HG02610 (cell line): Measurements from ENCODE around the gene MMP24.

Source experiments
- ATAC-seq: cut with Tn5 transposase; IDR thresholded peaks from one replicate; pipeline ENCODE4 v1.9.1; 2021; ENCODE audit warnings: mild to moderate bottlenecking, moderate library complexity; ENCODE audit not compliant: unreplicated experiment

The MMP24 gene

DNA sequence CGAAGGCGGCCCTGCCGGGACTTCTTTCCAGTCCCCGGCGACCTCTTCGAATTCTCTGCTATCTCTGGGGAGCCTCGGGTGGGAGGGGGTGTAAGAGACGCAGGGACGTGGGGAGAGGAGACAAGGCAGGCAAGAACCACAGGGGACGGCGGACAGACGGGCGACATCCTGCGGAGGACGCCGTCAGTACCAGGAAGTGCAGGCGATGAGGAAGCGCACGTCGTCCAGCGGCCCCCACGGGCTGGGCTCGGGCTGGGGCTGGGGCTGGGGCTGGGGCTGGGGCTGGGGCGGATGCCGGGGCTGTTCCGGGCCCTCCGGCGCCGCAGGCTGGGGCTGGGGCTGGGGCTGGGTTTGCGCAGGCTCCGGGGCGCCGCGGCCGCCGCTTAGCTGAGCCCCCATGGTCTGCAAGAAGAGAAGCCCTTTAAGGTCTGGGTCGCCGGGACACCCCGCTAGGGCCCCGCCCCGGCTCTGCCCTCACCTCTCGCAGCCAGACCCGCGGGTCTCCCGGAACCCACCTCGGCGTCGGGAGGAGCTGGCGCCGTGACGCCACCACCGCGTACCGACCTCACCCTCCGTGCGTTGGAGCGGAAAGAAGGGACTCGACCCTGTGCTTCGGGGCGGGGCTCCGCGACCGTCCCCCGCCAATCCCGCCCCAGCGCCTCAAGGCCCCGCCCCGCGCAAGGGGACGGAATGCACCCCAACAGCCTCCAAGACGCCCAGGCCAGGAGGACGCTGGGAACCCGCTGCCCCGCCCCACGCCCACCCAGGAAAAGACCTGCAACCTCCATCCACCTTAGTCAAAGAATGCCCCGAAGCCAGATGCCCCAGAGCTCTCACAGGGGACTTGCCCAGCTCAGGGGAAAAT is 51.3 kb downstream of the MMP24 start, which contains the start of gene MMP24OS:
MMP24OS (minus strand) TSS at position 592 of the 865 bp plus-strand sequence; CDS start at position 399, 193 bp downstream.
- ATAC-seq: peak; percentile 81

DNA sequence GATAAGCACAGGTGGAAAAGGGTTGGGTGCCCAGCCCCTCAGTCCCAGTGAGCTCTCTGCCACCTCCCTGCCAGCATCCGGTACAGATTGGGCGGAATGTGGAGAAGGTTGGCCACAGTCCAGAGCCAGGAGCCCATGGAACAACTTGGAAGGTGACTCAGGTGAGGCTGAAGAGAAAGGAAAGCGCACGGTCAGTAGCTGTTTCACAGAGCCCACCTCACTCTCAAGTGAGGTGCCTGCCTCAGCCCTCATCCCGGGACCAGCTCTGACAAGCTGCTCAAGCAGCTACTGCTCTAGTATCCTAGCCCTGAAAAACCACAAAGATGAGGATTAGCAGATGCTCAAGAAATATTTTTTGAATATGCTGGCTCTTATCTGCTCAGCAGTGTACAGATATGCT is 52.5 kb downstream of the MMP24 start:
- ATAC-seq: no peak

DNA sequence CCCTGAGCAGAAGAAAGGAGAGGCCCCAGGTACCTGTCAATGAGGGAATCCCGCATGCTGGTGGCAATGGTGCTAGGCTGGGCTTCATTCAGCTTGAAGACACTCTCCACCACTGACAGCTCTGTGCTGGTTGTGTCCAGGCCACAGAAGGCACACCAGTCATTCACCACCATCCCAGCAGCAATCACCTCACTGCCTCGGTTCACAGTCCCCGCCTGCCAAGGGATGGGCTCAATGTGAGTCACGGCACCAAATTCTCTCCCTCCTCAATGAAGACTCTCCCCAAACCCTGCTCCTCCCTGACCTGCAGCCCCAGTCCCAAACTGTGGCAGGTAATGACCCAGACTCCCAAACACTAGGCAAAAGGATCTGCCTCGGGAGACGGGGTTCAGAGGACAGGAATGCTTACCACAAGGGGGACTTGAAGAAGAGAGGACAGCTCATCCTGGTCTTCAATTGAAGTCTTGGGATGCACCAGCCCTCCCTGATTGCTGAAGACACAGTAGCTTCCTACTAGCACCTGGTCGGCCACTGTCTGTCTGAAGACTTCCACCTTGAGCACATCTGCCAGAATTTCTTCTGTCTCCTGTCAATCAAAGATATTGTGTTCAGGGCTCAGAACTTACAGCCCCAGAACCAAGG is 53.2 kb downstream of the MMP24 start:
- ATAC-seq: no peak

DNA sequence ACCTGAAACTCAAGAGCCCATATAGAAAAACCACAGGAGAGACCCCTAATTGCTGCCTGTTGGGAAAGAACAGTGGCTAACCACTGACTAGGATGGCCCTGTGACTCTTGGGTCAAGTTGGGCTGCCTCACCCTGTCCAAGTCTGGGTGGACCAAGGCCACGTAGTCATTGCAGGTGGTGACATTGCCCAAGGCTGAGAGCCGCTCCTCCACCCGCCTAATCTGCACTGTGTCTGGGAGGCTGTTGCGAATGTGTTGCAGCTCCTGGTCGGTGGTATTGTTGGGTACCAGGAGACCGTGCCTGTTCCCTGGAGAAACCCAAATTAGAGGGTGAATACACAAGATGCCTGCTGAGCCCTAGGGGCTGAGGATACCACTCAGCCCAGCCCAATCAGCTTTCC is 54.0 kb downstream of the MMP24 start:
- ATAC-seq: no peak

DNA sequence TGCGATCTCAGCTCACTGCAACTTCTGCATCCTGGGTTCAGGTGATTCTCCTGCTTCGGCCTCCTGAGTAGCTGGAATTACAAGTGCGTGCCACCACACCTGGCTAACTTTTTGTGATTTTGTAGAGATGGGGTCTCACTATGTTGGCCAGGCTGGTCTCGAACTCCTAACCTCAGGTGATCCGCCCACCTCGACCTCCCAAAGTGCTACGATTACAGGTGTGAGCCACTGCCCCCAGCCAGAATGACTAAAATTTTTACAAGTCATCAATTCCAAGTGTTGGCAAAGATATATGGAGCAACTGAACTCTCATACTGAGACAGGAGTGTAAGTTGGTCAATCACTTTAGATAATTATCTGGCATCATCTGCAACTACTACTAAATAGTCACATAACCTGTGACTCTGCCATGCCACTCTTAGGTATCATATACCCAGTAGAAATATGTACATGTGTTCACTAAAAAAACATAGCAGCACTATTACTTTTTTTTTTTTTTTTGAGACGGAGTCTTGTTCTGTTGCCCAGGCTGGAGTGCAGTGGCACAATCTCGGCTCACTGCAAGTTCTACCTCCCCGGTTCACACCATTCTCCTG is 55.1 kb downstream of the MMP24 start:
- ATAC-seq: no peak

DNA sequence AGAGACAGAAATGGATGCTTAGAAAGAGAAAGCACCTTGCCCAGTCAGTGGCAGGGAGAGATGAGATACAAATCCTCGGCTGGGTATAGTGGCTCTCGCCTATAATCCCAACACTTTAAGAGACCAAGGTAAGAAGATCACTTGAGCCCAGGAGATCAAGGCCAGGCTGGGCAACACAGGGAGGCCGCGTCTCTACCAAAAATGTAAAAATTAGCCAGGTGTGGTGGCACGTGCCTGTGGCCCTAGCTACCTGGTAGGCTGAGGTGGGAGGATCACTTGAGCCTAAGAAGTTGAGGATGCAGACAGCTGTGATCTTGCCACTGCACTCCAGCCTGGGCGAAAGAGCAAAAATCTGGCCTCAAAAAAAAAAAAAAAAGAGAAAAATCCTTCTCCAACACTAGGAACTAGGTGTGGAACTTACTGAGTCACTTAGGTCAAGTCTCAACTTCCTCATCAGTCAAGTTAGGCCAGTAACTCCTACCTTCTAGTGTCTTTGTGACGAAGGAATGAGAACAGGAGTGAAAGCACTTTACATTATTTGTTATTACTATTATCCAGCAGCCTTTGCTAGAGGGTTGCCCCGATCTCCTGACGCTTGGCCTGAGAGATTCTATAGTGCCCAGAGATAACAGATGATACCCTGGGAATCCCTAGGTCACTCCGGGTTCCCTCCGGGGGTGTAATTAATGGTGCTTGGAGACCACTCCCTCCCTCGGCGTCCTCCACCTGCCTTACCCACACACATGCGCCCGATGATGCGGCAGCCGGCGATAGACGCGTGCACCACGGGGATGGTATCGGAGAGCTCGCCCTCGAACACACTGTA is 57.2 kb downstream of the MMP24 start:
- ATAC-seq: no peak

DNA sequence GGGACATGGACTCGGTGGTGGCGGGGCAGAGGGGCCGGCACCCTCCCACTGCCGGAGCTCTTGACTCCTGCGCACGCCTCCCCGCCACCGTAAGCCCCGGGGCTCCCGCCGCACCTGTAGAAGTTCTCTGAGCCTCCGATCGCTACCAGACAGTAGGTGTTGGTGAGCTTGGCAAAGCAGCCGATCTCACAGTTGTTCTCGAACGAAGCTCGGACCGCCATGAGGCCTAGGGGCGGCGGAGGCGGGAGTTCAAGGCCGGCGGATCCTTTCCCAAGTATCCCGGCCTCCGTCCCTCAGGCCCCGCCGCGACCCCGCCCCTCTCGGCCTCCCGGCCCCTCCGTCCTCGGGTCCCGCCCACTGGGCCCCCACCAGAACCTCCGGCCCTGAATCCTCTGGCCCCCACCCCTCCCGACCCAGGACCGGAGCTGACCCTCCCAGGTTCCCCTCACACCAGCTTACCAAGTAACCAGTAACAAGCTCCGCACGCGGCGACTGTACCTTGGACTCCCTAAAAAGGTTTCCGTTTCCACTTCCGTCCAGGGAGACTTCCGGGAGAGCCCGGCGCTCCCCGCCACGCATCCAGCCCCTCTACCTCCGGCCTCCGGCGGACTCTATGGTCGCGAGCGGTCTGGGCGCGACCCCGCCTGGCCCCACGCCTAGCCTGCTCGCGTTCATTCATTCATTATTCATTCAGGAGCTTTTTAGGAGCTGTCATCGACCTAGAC is 57.9 kb downstream of the MMP24 start, which contains the start of gene EIF6:
EIF6 (minus strand) TSS at position 506 of the 725 bp plus-strand sequence; CDS start at position 221, 285 bp downstream.
- peak; percentile 84 for ATAC-seq

DNA sequence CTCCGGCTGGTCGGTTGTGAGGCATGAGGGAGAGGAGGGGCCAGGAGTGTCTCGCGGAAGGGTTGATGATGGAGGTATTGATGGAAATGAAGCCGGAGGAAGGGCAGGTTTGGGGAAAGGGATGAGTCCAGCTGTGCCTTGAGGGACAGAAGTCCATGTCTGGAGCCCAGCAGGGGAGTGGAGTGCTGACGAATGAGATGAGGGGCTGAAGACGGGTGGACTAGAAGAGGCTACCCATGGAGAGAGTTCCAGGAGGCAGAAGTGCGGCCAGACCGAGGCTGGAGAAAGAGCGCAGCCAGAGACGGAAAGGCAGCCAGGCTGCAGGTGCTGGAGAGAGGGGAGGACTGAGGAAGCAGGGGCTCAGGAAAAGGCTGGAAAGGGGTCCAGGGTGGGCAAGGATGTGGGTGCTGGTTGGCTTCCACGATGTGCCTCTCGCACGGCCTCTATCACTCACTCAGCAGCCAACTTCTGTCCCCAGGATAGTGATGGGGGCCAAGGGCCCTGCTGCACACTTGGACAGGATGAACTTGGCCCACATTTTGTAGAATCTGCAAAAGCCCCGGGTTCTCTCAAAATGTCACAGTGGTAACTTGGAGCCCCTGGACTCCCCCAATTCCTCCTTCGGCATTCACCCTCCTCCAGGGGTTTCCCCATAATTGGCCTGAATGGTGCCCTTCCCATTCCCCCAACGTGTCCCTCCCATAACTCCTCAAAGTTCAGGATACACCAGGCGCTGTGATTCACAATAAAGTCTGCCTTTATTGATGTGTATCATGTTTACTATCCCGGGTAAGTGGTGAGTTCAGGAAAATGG is 58.7 kb downstream of the MMP24 start:
- no peak for ATAC-seq

DNA sequence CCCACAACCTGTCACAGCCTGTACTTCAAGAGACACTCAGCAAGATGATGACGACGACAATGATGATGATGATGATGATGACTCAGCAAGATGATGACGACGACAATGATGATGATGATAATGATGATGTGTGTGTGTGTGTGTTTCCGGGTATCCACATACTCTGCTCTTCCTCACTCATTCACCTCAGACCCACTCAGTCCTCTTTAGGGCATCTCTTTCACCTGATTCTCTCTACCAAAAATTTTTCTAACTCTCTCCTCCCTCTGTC is 59.3 kb downstream of the MMP24 start:
- ATAC-seq: no peak

DNA sequence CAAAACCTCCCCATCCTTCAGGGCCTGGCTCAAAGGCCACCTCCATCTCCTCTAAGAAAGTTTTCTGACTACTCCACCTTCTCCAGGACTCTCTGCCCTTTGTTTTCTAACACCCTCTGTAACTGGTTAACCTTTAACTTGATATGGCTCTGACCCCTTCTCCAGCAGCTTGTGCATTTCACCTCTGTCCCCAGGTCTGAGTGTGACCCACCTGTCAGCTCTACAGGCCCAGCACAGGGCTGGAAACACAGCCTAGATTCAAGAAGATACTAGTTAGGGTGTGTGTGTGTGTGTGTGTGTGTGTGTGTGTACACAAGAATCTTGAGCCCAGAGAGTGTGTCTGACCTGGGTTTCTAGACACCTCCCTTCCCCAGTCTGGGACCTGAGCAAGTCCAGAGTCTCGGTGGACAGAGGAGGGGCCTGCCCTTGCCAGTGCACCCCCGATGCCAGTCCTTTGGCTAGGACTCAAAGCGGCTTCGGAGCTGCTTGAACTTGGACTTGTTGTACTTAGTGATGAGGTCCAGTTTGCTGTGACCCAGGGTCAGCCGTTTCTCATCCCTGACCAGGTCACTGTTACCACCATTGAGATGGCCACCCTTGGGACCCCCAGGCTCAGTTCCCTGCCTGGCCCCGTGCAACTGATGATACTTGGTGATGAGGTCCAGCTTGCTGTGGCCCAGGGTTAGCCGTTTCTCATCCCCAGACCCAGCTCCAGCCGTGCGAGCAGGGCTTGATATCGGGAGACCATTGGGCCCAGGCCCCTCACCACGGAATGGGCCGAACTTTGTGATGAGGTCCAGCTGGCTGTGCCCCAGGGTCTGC is 59.8 kb downstream of the MMP24 start:
- ATAC-seq: no peak

DNA sequence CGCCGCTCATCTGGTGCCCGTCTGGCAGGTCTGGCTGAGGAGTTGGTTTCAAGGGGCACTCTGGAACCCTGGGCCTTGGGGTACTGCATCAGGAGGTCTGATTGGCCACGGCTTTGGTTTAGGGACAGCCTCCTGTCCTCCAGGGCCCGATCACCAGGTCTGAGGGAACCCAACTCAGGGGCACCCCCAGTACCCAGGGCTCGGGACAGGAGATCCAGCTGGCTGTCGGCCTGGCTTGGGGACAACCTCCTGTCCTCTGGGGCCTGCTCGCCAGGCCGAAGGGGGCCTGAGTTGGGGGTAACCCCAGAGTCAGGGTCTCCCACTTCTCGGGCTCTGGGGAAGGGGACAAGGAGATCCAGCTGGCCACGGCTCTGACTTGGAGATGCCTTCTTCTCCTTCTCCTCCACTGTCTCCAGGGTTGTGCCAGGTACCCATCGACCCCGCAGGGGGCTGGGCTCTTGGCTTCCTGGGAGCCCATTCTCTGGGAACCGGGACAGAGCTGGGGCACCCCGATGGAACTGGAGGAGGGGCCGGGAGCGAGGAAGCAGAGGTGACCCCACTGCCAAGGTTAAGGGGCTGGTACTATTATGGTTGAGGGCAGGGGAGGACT is 60.5 kb downstream of the MMP24 start:
- no peak for ATAC-seq

DNA sequence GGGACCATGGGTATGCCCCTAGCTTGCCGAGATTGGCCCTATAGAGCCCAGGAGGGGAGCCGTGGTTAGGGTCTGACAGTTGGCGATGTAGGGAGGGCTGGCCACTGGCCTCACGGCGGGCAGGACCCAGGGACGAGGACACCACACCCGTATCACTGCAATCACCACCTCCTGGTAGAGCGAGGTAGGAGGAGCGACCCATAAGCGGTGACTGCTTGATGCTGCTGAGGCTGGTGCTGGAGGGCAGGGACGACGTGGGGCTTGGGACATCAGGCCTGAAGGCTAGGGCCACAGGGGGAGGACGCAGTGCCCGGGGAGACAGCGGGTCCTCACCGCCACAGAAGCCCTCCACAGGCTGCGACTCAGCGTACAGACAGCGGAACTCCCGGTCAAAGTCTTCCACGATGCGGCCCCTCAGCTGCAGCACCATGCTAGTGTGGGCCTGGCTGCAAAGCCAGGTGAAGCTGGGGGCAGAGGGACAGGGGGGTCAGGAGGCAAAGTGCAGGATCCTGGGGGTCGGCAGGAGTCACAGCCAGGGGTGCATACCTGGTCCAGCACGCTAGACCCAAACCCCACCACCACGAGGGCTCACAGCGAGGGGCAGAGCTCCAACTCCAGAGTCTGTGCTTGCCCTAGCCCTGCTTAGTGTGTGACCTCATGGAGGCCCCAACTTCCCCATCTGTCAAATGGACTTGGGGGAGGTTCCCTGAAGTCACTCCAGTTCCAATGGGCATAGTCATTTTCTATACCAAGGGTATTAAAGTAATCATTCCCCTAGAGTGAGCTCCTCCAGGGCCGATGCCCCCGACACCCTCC is 61.2 kb downstream of the MMP24 start:
- ATAC-seq: no peak

DNA sequence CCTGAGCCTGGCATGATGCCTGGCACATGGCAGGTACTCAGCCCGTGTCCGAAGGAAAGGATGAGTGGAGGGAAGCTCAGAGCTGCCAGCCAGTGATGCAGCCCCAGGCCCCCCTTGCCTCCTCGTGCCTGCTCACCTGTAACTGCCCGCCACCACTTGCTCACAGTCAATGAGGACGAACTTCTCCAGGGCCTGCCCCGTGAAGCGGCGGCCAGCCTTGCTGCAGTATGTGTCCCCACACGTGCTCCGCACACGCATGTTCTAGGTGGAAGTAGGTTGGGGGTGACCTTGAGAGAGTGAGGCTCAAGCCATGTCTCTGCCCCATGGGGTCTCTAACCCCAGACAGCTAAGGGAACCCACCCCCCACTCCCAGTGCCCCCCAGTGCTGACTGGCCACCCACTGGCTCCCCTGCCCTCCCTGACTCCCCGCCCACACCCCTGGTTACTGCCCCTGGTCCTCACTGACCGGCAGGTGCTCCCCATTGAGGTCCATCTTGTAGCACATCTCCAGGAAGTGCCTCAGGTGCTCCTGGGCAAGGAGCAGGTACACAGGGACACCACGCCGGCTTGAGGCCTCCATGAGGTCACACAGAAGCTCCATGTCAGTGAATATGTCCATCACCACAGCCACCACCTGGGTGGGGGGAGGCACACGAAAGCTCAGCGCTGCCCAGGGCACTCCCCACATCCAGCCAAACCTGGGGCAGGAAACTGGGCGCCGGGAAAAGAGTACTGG is 62.0 kb downstream of the MMP24 start:
- ATAC-seq: no peak

DNA sequence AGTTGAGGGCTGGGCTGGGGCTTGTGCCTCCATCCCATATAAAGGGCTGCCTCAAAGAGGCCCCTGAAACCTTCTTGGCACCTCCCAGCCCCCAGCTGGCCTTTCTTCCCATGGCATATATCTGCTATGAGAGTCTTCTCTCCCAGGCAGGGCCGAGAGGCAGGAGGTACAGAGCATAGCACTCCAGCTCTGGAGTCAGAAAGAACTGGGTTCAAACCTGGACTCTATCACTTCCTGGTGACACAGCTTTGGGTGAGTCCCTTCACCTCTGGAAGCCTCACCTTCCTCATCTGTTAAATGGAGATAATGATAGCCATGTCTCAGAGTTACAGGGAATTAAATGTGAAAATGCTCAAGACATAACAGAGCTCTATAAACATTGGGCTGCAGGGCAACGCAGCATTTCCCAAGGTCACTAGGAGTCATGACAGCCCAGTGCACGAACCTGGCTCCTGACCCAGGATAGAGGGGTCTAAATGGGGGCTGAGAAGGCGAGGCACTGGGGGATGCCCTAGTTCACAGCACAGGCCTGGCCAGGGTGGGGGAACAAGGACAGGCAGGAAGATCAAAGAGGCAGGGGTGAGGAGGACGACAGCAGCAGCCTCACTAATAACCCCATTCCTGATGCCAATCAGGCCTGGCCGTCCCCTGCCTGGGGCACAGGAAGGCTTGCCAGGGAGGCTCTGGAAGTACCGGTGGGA is 63.8 kb downstream of the MMP24 start:
- ATAC-seq: no peak

DNA sequence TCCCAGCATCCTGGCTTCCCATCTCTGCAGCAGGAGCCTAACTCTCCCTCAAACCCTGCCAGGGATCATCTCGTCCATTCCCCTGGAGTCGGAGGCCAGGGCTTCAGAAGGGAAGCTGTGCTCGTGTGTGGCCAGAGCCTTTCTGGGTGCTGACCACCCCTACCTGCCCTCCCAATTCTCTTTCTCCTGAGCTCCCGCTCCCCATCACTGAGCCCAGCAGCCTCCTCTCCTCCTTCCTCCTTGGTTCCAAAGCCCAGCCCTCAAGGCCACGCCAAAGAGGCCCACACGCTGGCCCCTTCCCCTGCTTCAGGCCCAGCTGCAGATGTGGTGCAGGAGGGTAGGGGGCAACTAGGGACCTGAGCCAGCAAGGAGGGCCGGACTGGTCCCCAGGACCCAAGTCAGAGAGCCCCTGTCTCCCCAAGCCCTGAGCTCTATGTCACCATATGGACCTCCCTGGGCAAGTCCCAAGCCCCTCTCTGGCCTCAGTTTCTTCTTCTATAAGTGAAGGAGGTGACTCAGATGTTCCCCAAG is 64.5 kb downstream of the MMP24 start:
- ATAC-seq: no peak
